GM18498 (cell line): ENCODE results near the gene TCP11L1.
"Not testable (repeated sequence)": the region's sequence is repeated elsewhere in the genome, so short reads cannot be mapped to it uniquely, and the experiment has no call there.

ENCODE experiments used
- ATAC-seq: cut with Tn5 transposase; IDR thresholded peaks from one replicate; pipeline ENCODE4 v1.9.1; 2021; ENCODE audit warnings: mild to moderate bottlenecking, moderate library complexity; ENCODE audit not compliant: unreplicated experiment

The TCP11L1 gene

DNA sequence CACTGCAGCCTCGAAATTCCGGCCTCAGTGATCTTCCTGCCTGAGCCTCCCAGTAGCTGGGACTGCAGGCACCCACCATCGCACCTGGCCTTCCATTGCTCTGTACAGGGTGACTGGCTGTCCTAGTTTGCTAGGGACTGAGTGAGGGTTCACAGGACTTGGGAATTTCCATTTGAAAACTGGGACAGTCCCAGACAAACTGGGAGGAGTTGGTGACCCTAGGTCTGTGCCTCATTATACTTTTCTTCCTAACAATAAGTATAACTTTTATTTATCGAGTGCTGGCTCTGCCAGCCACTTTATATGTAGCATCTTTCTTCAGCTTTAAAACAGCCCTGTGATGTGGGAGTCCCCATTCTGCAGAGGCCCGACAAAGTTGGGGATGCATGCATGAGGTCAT, 25.5 kb downstream of the TCP11L1 start:
- no peak for ATAC-seq

DNA sequence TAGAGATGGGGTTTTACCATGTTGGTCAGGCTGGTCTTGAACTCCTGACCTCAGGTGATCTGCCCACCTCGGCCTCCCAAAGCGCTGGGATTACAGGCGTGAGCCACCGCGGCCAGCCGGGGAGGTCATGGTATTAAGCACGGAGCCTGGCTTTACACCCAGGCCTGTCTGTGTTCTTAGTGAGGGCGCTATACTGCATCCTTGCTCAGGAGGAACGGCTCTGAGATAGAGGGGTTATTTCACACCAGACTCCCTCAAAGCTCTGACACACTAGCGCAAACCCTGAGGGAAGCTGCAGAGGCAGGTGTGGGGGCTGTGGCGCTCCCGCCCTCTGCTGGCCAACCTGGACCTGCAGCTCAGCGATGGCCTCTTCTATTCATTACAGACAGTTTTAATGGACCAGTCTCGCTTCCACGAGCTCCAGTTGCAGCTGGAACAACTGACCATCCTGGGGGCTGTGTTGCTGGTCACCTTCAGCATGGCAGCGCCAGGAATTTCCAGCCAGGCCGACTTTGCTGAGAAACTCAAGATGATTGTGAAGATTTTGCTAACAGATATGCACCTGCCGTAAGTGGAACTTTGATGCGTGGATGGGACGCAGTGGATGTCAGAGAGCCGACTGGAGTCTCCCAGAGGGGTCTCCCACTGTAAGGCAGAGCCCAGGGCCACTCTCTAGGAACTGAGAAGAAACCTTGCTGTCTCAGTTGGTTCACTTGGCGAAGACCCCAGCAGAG, 26.2 kb downstream of the TCP11L1 start:
- ATAC-seq, result no peak

GRCh38 chr11:33067294-33067693, 27.9 kb downstream of the TCP11L1 start:
- no peak for ATAC-seq

- ATAC-seq, result no peak
Observed at GRCh38 chr11:33068611-33069340, 29.4 kb downstream of the TCP11L1 start.

- no peak for ATAC-seq
Observed at GRCh38 chr11:33072465-33072864, 33.1 kb downstream of the TCP11L1 start.

GRCh38 chr11:33083918-33084317, 44.5 kb downstream of the TCP11L1 start:
- ATAC-seq, result no peak

DNA sequence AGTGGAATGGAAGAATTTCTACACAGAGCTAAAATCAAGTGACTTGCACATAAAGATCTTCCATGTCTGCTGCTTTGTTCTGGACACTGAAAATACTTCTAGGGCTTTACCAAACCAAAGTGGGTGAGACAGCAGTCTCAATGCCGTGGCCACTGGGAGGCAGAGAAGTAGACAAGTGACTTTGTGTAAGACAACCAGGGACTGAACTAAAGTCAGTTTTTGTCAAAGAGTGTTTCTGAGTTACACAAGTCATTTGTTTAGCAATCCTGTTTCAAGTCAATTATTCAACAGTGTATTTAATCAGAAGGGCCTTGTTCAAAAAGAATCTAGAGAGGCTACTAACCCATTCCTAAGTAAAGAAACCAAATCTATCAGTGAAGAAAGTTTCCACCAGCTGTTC, 46.6 kb downstream of the TCP11L1 start:
- ATAC-seq, result no peak

- no peak for ATAC-seq
Observed at GRCh38 chr11:33089776-33090175, 50.4 kb downstream of the TCP11L1 start.

GRCh38 chr11:33094157-33094556, 54.8 kb downstream of the TCP11L1 start:
- ATAC-seq, result no peak

DNA sequence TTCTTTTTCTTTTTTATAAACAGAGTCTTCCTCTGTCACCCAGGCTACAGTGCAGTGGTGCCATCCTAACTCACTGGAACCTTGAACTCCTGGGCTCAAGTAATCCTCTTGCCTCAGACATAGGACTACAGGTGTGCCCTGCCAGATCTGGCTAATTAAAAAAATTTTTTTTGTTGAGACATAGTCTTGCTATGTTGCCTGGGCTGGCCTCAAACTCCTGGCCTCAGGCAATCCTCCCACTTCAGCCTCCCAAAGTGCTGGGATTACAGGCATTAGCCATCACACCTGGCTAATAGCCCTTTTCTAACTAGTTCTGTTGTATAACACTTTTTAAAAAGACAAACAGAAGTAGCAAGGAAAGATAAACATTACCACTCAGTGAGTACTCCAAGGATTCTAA, 64.5 kb downstream of the TCP11L1 start:
- ATAC-seq, result no peak

- ATAC-seq, result no peak
Observed at GRCh38 chr11:33109294-33109895, 70.0 kb downstream of the TCP11L1 start.

DNA sequence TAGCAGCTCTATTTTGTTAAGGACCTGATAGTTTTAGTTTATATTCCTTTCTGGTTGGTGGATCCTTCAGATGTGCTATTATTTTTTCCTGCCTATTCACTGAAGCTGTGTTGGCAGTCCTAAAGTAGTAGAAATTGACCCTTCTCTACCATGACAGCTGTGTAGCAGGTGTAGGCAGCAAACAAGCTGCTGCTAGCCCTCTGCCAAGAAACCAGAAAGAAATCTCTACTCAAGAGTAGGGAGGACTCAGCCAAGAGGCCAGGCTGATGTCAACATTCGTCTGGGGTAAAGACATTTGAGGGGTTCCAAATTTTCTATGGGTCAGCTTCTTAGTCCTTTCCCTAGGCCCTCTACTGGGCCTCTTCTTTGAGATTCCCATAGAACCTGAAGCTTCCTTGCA, 70.7 kb downstream of the TCP11L1 start:
- no peak for ATAC-seq

DNA sequence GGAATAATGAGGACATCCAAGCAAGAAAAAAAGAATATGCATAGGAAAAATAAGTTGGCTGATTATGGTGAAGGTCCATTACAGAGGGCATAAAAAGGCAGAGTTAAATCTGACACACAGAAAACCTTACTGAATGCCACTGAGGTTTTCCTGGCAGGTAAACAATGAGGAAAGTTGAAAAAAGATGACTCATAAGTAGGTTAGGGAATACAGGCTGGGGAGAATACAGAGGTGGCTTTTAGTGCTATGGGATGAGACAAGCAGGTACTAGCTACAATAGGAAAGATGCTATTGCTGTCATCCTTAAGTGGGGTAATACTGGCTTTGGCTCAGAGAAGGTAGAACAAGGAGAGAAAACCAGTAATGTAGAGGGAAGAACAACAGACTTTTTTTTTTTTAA, 77.2 kb downstream of the TCP11L1 start:
- ATAC-seq, result no peak

- ATAC-seq, result not testable (repeated sequence)
Observed at GRCh38 chr11:33122696-33123095, 83.3 kb downstream of the TCP11L1 start.
